Stimulated activated memory B cell treated with anti-CD40 and anti-IgM and Interleukin-4, amounts not matched to agents 10 μg/mL and 1 μg/mL and 100 μg/mL, for 72 hours (primary cell): Measurements from ENCODE around the gene RHEB.
"Not testable (repeated sequence)": the region's sequence is repeated elsewhere in the genome, so short reads cannot be mapped to it uniquely, and the experiment has no call there.

ENCODE experiments used
- ATAC-seq: fragments of 150-1000 bp; cut with Tn5 transposase; 2 replicates; pipeline ENCODE4 v1.10.0; 2021
- H3K27ac Mint-ChIP-seq: one replicate; pipeline ENCODE4 v1.8.0; 2022; ENCODE audit warnings: mild to moderate bottlenecking, mixed read lengths
- H3K27me3 Mint-ChIP-seq: one replicate; pipeline ENCODE4 v1.8.0; 2022; ENCODE audit warnings: mixed read lengths
- H3K36me3 Mint-ChIP-seq: one replicate; pipeline ENCODE4 v1.8.0; 2022; ENCODE audit warnings: mixed read lengths
- H3K4me1 Mint-ChIP-seq: one replicate; pipeline ENCODE4 v1.8.0; 2022; ENCODE audit warnings: mixed read lengths
- H3K4me3 Mint-ChIP-seq: one replicate; pipeline ENCODE4 v1.8.0; 2022; ENCODE audit warnings: mild to moderate bottlenecking, moderate library complexity, mixed read lengths
- H3K9me3 Mint-ChIP-seq: one replicate; pipeline ENCODE4 v1.8.0; 2022; ENCODE audit warnings: mixed read lengths

The RHEB gene

GRCh38 chr7:151541709-151542499 is 22.2 kb upstream of the RHEB start:
- Mint-ChIP-seq H3K36me3 (no peaks in the 10 kb centered on the region), H3K27ac (no peak overlapping the region), H3K4me1 (peaks cover 6% of the 10 kb centered on the region), H3K27me3 (peaks cover 68% of the 10 kb centered on the region), H3K4me3 (no peak overlapping the region), H3K9me3 (no peaks in the 10 kb centered on the region)
- ATAC-seq: no peak

GRCh38 chr7:151540146-151540545 is 20.5 kb upstream of the RHEB start:
- Mint-ChIP-seq H3K9me3 (peaks cover 7% of the 10 kb centered on the region), H3K36me3 (peaks cover 8% of the 10 kb centered on the region), H3K27ac (no peak overlapping the region), H3K4me3 (no peak overlapping the region), H3K27me3 (peaks cover 70% of the 10 kb centered on the region), H3K4me1 (peaks cover 6% of the 10 kb centered on the region)
- ATAC-seq: no peak

GRCh38 chr7:151539088-151539671 is 19.5 kb upstream of the RHEB start:
- peak; percentile 82 for ATAC-seq
- H3K4me1 Mint-ChIP-seq: peaks cover 6% of the 10 kb centered on the region
- H3K36me3 Mint-ChIP-seq: peaks cover 8% of the 10 kb centered on the region
- H3K27me3 Mint-ChIP-seq: peaks cover 62% of the 10 kb centered on the region
- no peak overlapping the region for H3K27ac Mint-ChIP-seq
- H3K9me3 Mint-ChIP-seq: peaks cover 7% of the 10 kb centered on the region
- H3K4me3 Mint-ChIP-seq: no peak overlapping the region

GRCh38 chr7:151537818-151538561 is 18.3 kb upstream of the RHEB start:
- peaks cover 7% of the 10 kb centered on the region for H3K9me3 Mint-ChIP-seq
- no peak overlapping the region for H3K27ac Mint-ChIP-seq
- H3K4me3 Mint-ChIP-seq: no peak overlapping the region
- ATAC-seq: no peak
- H3K36me3 Mint-ChIP-seq: peaks cover 8% of the 10 kb centered on the region
- H3K27me3 Mint-ChIP-seq: peaks cover 66% of the 10 kb centered on the region
- H3K4me1 Mint-ChIP-seq: peaks cover 6% of the 10 kb centered on the region

- H3K36me3 Mint-ChIP-seq, H3K4me1 Mint-ChIP-seq, H3K4me3 Mint-ChIP-seq, ATAC-seq, H3K27ac Mint-ChIP-seq: not testable (repeated sequence)
- Mint-ChIP-seq H3K9me3 (peaks cover 14% of the 10 kb centered on the region), H3K27me3 (peaks cover 53% of the 10 kb centered on the region)
These were observed 16.5 kb upstream of the RHEB start for GRCh38 chr7:151536178-151536577.

- H3K36me3 Mint-ChIP-seq: peaks cover 8% of the 10 kb centered on the region
- H3K27ac Mint-ChIP-seq: no peak overlapping the region
- H3K4me1 Mint-ChIP-seq: no peaks in the 10 kb centered on the region
- no peak overlapping the region for H3K4me3 Mint-ChIP-seq
- no peak for ATAC-seq
- H3K27me3 Mint-ChIP-seq: peaks cover 11% of the 10 kb centered on the region
- H3K9me3 Mint-ChIP-seq: peaks cover 16% of the 10 kb centered on the region
These were observed 10.1 kb upstream of the RHEB start for GRCh38 chr7:151529842-151530241.

- peaks cover 1% of the 10 kb centered on the region for H3K36me3 Mint-ChIP-seq
- ATAC-seq: no peak
- no peak overlapping the region for H3K27ac Mint-ChIP-seq
- peaks cover 5% of the 10 kb centered on the region for H3K4me1 Mint-ChIP-seq
- peaks cover 4% of the 10 kb centered on the region for H3K9me3 Mint-ChIP-seq
- no peak overlapping the region for H3K4me3 Mint-ChIP-seq
- H3K27me3 Mint-ChIP-seq: no peaks in the 10 kb centered on the region
These were observed 5.2 kb upstream of the RHEB start for GRCh38 chr7:151524845-151525244.

- Mint-ChIP-seq H3K4me3 (no peak overlapping the region), H3K4me1 (peaks cover 5% of the 10 kb centered on the region), H3K9me3 (peaks cover 4% of the 10 kb centered on the region), H3K27ac (no peak overlapping the region), H3K36me3 (no peaks in the 10 kb centered on the region), H3K27me3 (no peaks in the 10 kb centered on the region)
- no peak for ATAC-seq
These were observed 4.6 kb upstream of the RHEB start for GRCh38 chr7:151524331-151524730.

- ATAC-seq: no peak
- peak overlapping the region; percentile 82 for H3K27ac Mint-ChIP-seq
- no peaks in the 10 kb centered on the region for H3K9me3 Mint-ChIP-seq
- no peaks in the 10 kb centered on the region for H3K27me3 Mint-ChIP-seq
- peaks cover 4% of the 10 kb centered on the region for H3K36me3 Mint-ChIP-seq
- H3K4me1 Mint-ChIP-seq: peaks cover 33% of the 10 kb centered on the region
- peak overlapping the region; percentile 84 for H3K4me3 Mint-ChIP-seq
These were observed 945 bp upstream of the RHEB start for GRCh38 chr7:151520419-151521261.

GRCh38 chr7:151518947-151519764 is 539 bp downstream of the RHEB start:
- H3K9me3 Mint-ChIP-seq, H3K36me3 Mint-ChIP-seq, H3K27me3 Mint-ChIP-seq: not testable (repeated sequence)
- Mint-ChIP-seq H3K4me1 (peaks cover 43% of the 10 kb centered on the region), H3K27ac (peak overlapping the region; percentile 82), H3K4me3 (peak overlapping the region; percentile 84)
- peak; percentile 86 for ATAC-seq

GRCh38 chr7:151518105-151518946 is 1.4 kb downstream of the RHEB start:
- Mint-ChIP-seq H3K4me3 (peak overlapping the region; percentile 84), H3K27me3 (no peaks in the 10 kb centered on the region), H3K36me3 (peaks cover 4% of the 10 kb centered on the region), H3K4me1 (peaks cover 43% of the 10 kb centered on the region), H3K9me3 (no peaks in the 10 kb centered on the region), H3K27ac (peak overlapping the region; percentile 82)
- ATAC-seq: no peak

- no peaks in the 10 kb centered on the region for H3K27me3 Mint-ChIP-seq
- no peaks in the 10 kb centered on the region for H3K9me3 Mint-ChIP-seq
- peaks cover 4% of the 10 kb centered on the region for H3K36me3 Mint-ChIP-seq
- H3K4me1 Mint-ChIP-seq: peaks cover 44% of the 10 kb centered on the region
- ATAC-seq: no peak
- peak overlapping the region; percentile 82 for H3K27ac Mint-ChIP-seq
- H3K4me3 Mint-ChIP-seq: peak overlapping the region; percentile 84
These were observed 2.0 kb downstream of the RHEB start for GRCh38 chr7:151517601-151518104.

- no peak for ATAC-seq
- Mint-ChIP-seq H3K27ac (no peak overlapping the region), H3K27me3 (no peaks in the 10 kb centered on the region), H3K4me1 (peaks cover 59% of the 10 kb centered on the region), H3K36me3 (peaks cover 4% of the 10 kb centered on the region), H3K9me3 (no peaks in the 10 kb centered on the region), H3K4me3 (no peak overlapping the region)
These were observed 4.5 kb downstream of the RHEB start for GRCh38 chr7:151515276-151515565.
